GM21360 (cell line): ENCODE data around the gene PLEKHG7.
A peak's percentile ranks its signal among the peaks of the same experiment; 100 is the strongest.
"Not testable (repeated sequence)": the region's sequence is repeated elsewhere in the genome, so short reads cannot be mapped to it uniquely, and the experiment has no call there.

Experiments used
- ATAC-seq: cut with Tn5 transposase; IDR thresholded peaks from one replicate; pipeline ENCODE4 v1.9.1; 2021; ENCODE audit warnings: mild to moderate bottlenecking, moderate library complexity; ENCODE audit not compliant: unreplicated experiment

The PLEKHG7 gene

GRCh38 chr12:92745856-92746550 is 43.2 kb downstream of the PLEKHG7 start:
- no peak for ATAC-seq

GRCh38 chr12:92747151-92747550 is 44.4 kb downstream of the PLEKHG7 start:
- ATAC-seq: no peak

GRCh38 chr12:92749691-92750090 is 46.9 kb downstream of the PLEKHG7 start:
- ATAC-seq: not testable (repeated sequence)

GRCh38 chr12:92753976-92754885 is 51.4 kb downstream of the PLEKHG7 start:
- no peak for ATAC-seq

- ATAC-seq: no peak
These were observed 54.3 kb downstream of the PLEKHG7 start for GRCh38 chr12:92756898-92757596.

DNA sequence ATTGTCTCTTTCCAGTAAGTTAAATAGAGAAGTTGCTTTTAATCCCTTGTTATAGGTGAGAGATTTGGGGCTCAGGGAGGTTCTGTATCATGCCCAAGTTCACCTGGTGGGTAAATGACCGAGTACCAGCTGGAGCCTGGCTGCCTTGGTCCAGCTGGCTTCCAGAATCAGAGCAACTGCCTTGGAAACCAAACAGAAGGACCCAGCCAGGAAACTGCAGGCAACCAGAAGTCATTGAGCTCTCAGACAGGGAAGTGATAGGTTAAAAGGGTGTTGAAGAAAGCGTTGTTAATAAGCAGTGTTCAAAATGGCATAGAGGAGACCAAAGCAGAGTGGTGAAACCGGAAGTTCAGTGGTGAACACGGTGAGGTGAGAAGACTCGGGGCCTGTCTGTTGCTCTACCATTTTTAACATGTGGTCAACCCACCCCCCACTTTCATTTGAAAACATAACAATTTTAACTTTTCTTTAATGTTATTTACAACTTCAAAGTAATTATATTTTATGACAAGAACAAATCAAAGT is 54.9 kb downstream of the PLEKHG7 start:
- ATAC-seq: no peak

GRCh38 chr12:92759634-92760268 is 57.0 kb downstream of the PLEKHG7 start:
- no peak for ATAC-seq

- no peak for ATAC-seq
These were observed 60.0 kb downstream of the PLEKHG7 start for GRCh38 chr12:92762773-92763172.

GRCh38 chr12:92764831-92765230 is 62.0 kb downstream of the PLEKHG7 start:
- no peak for ATAC-seq

GRCh38 chr12:92765871-92766270 is 63.1 kb downstream of the PLEKHG7 start:
- no peak for ATAC-seq

DNA sequence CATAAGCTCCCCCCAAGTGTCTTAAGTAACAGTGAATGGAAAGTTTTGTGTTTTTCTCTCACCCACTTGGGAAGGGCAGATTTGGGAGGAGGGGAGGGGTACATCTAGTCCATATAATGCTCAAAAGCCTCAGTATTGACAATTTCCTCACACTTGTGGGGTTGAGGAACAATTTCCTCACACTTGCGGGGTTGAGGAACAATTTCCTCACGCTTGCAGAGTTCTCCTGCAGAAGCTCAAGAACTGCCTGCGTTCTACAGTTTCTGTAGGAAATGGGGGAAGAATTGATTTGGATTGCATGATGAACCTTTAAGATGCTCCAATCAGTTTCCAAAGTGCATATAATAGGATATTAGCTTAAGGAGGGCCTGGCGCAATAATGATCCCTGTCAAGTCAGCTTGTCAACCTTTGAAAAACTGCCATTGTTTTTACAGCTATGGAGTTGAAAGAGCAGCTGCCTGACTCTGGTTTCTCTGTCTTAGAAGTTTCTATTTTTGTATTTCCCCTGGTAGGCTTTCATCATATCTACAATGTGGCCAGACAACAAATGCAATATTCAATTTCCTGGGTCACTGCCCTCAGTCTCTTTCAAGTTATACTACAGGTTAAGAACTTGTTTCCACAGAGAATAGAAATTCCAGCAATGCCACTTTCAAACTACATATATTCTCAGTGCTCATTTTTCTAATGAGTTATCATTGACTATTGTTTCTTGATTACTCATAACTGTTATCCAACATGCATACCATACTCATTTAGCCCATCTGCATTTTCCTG is 66.5 kb downstream of the PLEKHG7 start:
- ATAC-seq: peak; percentile 79

GRCh38 chr12:92771001-92771400 is 68.2 kb downstream of the PLEKHG7 start:
- no peak for ATAC-seq

- ATAC-seq: no peak
These were observed 72.6 kb downstream of the PLEKHG7 start for GRCh38 chr12:92775416-92775815.

GRCh38 chr12:92778525-92778924 is 75.7 kb downstream of the PLEKHG7 start:
- ATAC-seq: no peak

DNA sequence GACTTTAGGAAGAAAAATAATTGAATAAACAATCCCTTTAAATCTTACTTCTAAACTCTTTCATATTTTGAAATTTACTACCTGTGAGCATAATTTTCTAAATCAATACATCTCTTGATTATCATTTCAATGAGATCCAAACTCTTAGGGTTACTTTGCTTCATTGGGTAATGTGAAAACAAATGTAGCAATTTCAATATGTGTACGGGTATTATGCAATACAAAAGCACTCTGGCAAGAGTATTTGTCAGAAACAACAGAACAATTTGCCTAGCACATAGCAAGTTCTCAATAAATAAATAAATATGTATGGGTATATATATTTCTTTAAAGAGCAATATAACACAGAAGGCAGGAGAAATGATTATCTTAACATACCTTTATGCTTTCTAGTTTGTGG is 77.1 kb downstream of the PLEKHG7 start:
- no peak for ATAC-seq

DNA sequence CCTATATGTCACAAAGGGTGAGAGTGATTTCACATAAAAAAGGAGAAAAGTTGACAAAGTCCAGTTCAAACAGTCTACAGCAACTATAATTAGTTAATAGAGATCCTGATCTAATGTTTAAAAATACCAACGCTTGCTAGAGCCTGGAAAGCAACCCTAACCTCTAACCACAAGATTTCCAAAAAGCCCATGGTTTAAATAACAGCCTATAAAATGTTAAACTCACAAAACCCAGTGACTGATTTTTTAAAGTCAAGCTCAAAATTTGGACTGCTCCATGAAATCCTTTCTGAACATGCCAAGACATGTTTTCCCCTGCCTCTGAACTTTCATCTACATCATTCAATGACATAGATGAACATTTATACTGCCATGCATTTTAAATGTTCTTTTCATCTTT is 81.6 kb downstream of the PLEKHG7 start:
- no peak for ATAC-seq

DNA sequence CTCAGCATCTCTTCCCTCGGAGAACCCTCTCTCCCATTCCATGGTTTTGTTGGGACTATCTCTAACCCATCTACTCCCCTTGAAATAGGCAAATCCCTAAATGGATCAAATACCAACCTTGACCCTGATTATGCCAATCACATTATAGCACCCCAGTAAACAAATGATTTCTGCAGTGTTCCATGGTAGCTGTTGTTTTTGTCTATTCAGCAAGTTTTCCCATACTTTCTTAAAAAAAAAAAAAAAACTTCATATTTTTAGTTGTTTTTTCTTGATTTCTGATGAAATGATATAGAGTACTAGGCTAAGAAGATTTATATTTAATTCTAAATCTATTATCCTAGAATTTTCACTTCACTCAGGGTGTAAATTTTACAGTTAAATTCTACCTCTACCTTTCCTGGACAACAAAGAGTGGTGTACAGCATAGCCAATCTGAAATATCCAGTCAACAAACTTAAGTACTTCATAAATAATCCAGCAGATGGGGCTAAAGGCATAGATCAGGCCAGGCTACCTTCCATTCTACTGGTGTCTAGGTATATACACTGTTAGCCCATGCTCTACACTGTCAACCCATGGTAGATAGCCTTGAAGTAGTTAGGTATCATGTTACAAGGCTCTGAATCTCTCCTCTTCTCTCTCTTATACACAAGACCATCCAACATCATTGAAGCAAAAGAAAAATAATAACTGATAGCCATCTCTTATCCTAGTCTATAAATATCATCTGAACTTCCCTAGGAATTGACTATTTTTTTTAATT is 82.2 kb downstream of the PLEKHG7 start:
- peak; percentile 96 for ATAC-seq

DNA sequence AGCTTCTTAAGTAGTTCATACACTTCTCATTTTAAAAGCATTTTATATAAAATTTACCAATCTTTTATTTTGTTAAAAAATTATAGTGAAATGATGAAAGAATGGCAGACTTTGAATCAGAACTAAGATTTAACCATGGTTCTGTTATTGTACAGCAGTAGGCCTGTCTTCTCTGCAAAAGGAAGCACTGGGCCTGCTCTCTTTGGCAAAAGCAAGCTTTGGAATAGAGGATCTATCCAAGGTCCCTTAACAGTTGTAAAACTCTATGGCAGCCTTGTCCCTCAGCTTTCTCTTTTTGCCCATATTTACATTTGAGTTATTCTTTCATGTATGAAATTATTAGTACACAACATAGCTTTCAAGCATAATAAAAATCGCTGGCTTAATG is 82.8 kb downstream of the PLEKHG7 start:
- no peak for ATAC-seq

DNA sequence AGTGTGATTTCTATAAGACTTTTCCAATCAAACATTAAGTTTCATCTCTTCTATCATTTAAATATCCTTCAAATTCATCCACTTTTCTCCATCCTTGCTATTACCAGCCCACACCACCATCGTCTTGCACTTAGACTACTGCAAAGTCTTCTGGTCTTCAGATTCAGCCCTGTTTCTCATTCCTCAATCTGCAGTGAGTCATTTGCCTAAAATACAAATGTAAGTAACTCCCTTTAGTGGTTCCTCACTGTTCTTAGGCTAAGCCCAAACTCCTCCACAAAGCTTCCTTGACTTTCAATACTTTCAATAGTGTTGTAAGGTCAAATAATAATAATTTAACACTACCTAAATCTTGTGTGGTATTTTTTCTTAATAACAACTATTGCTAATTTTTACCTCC is 83.3 kb downstream of the PLEKHG7 start:
- ATAC-seq: no peak
